Lower leg skin (tissue), 4 donors: ENCODE results near the gene MAP3K13. TPM values are rescaled to one million over a fixed set of nuclear protein-coding genes. Genes with fewer than 3 reads are reported as not detected.
"Not testable (repeated sequence)": the region's sequence is repeated elsewhere in the genome, so short reads cannot be mapped to it uniquely, and the experiment has no call there.

Experiments
- DNase-seq, 2 donors: peaks; one replicate each; pipeline ENCODE4 v3.0.0-alpha.2; 2019; ENCODE audit warnings: low spot score in 2 of 2
- H3K4me3 ChIP-seq: fragments of 200-600 bp; sonication (generic); 2 replicates; pipeline ENCODE4 v1.5.1; 2017; ENCODE audit warnings: mild to moderate bottlenecking, low read depth; ENCODE audit not compliant: poor library complexity, severe bottlenecking
- POLR2A ChIP-seq, 2 donors: fragments of 450-650 bp; IDR thresholded peaks; one replicate each; pipeline ENCODE4 v1.6.1; 2016 to 2017; ENCODE audit warnings: antibody characterized with exemption in 2 of 2, mild to moderate bottlenecking in 1 of 2, moderate library complexity in 1 of 2
- WGBS, 2 donors: methylation state at CpG; one replicate each; pipeline ENCODE4 v1.1.5; 2018; 5-methylcytosine and 5-hydroxymethylcytosine counted together
- intact Hi-C: fragments of 100-400 bp; cut with DNase I; formaldehyde crosslinking; loops from one replicate; pipeline ENCODE4 v1.15.0; 2023; ENCODE audit warnings: low total_unique reads
- total RNA-seq, 4 donors: library from RNA; depleted of rRNA; stranded (reverse); fragments of >200 nt; gene quantifications; one replicate each; pipeline ENCODE4 v1.1.0, GENCODE V29; 2016
- TF ChIP-seq, protein P1 (sequence below), 3 donors: fragments of 450-650 bp; IDR thresholded peaks; one replicate each; pipeline ENCODE4 v1.5.1; 2016; ENCODE audit warnings: antibody characterized with exemption in 3 of 3, mild to moderate bottlenecking in 3 of 3, moderate library complexity in 2 of 3

Gene MAP3K13
- total RNA-seq, 4 donors from 2014 or later, result 14.3 to 19.2 (median 17.1) TPM

- intact Hi-C loops, result no loop called here
- WGBS, 2 donors, result 73 to 83% methylated on average over 3 of the region's 3 CpGs
- H3K4me3 ChIP-seq, result no peak overlapping the region
- TF ChIP-seq, protein P1, sequence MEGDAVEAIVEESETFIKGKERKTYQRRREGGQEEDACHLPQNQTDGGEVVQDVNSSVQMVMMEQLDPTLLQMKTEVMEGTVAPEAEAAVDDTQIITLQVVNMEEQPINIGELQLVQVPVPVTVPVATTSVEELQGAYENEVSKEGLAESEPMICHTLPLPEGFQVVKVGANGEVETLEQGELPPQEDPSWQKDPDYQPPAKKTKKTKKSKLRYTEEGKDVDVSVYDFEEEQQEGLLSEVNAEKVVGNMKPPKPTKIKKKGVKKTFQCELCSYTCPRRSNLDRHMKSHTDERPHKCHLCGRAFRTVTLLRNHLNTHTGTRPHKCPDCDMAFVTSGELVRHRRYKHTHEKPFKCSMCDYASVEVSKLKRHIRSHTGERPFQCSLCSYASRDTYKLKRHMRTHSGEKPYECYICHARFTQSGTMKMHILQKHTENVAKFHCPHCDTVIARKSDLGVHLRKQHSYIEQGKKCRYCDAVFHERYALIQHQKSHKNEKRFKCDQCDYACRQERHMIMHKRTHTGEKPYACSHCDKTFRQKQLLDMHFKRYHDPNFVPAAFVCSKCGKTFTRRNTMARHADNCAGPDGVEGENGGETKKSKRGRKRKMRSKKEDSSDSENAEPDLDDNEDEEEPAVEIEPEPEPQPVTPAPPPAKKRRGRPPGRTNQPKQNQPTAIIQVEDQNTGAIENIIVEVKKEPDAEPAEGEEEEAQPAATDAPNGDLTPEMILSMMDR (IDR thresholded peaks at IDR 0.05), result no peak
- TF ChIP-seq POLR2A (IDR thresholded peaks at IDR 0.05), result no peak
- DNase-seq, result peak in 1 of 2 donors; percentile 43
Measured at GRCh38 chr3:185470323-185470722, 107.4 kb downstream of the MAP3K13 start.

- no peak overlapping the region for H3K4me3 ChIP-seq
- TF ChIP-seq POLR2A (IDR thresholded peaks at IDR 0.05), result no peak
- TF ChIP-seq, protein P1 (IDR thresholded peaks at IDR 0.05), result no peak
- DNase-seq, result peak in 1 of 2 donors; percentile 65
- 87 to 90% methylated on average over 14 to 15 of the region's 15 CpGs for WGBS, 2 donors
- intact Hi-C loops, result no loop called here
Measured at GRCh38 chr3:185473290-185473815, 110.4 kb downstream of the MAP3K13 start.

GRCh38 chr3:185474922-185475321 lies 112.0 kb downstream of the MAP3K13 start:
- H3K4me3 ChIP-seq, DNase-seq, intact Hi-C loops: not testable (repeated sequence)
- 97 to 98% methylated on average over 6 of the region's 6 CpGs for WGBS, 2 donors

DNA sequence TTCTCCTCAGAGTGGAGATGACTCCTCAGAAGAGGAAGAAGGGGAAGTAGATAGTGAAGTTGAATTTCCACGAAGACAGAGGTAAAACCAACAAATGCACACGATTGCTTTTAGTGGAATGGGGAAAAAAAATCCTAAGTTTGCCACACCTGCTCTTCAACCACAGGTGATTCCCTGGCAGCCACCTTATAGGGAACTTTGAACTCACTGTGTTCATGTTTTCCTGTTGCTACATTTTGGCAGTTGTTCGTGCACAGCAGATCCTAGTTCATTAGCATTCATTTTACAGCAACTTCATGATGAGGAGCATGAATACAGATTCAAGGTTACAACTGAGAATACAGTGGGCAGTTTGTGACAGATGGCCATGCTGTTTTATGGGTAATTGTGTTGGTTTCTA lies 114.4 kb downstream of the MAP3K13 start:
- WGBS, 2 donors, result 80 to 84% methylated on average over 3 of the region's 3 CpGs
- no peak overlapping the region for H3K4me3 ChIP-seq
- no peak for TF ChIP-seq POLR2A (IDR thresholded peaks at IDR 0.05)
- TF ChIP-seq, protein P1 (IDR thresholded peaks at IDR 0.05), result no peak
- DNase-seq, result no peak
- intact Hi-C loops, result no loop called here

- 93 to 97% methylated on average over 2 of the region's 2 CpGs for WGBS, 2 donors
- no peak overlapping the region for H3K4me3 ChIP-seq
- intact Hi-C loops, result no loop called here
- DNase-seq, result no peak
- TF ChIP-seq, protein P1 (IDR thresholded peaks at IDR 0.05), result no peak
- no peak for TF ChIP-seq POLR2A (IDR thresholded peaks at IDR 0.05)
Measured at GRCh38 chr3:185479373-185479945, 116.5 kb downstream of the MAP3K13 start.

- intact Hi-C loops, result no loop called here
- H3K4me3 ChIP-seq, result no peak overlapping the region
- no peak for TF ChIP-seq POLR2A (IDR thresholded peaks at IDR 0.05)
- DNase-seq, result no peak
- 87 to 94% methylated on average over 3 of the region's 3 CpGs for WGBS, 2 donors
Measured at GRCh38 chr3:185484296-185484695, 121.4 kb downstream of the MAP3K13 start.

DNA sequence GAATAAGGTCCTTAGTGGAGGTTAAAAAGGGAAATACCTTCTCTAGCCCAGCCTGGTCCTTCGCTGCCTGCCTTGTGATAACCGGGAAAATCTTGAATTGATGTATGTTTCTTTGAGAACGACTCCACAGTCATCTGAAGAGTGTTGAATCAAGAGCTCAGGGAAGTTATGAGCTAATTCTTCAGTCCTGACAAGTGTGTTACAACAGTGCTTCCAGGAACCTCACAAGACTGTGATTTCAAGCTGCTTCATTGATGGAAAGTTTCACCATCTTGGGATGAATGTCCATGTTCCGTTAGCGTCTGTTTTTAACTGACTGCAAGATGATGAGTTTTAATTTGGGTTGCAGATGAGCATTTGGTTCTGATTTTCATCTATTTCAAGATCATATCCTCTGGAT lies 123.5 kb downstream of the MAP3K13 start:
- WGBS, 2 donors, result 83% methylated on average over 5 of the region's 5 CpGs

More for the DNA sequence above, 123.5 kb downstream of the MAP3K13 start:
- DNase-seq, result no peak
- TF ChIP-seq POLR2A (IDR thresholded peaks at IDR 0.05), result no peak
- TF ChIP-seq, protein P1 (IDR thresholded peaks at IDR 0.05), result no peak
- no peak overlapping the region for H3K4me3 ChIP-seq
- intact Hi-C loops, result no loop called here
